Endometrial microvascular endothelial cells (primary cell): ENCODE results near the gene TCFL5. TPM values are rescaled to one million over a fixed set of nuclear protein-coding genes. Genes with fewer than 3 reads are reported as not detected.

Experiments
- in situ Hi-C: cut with HindIII; loops from 2 replicates; pipeline ENCODE4 v1.10.0; 2017; ENCODE audit warnings: low sequenced_read_pairs, low pct_unique_long_range_greater_than_20kb; ENCODE audit errors: inconsistent ontology term
- total RNA-seq: library from RNA; depleted of rRNA; stranded (reverse); fragments of >200 nt; gene quantifications from one replicate; pipeline ENCODE4 v1.2.3, GENCODE V29; 2015; ENCODE audit errors: inconsistent ontology term

TCFL5 gene
- total RNA-seq, 1 donor from 2014 or later = 7.7 TPM

GRCh38 chr20:62817975-62818591 lies 43.5 kb downstream of the TCFL5 start:
- in situ Hi-C loops = no loop called here

GRCh38 chr20:62816884-62817873 lies 44.4 kb downstream of the TCFL5 start, which contains the start of gene COL9A3:
TSS of gene COL9A3 (plus strand) at chr20:62817050. CDS start at chr20:62817065, 15 bp downstream.
- in situ Hi-C loops = no loop called here

- in situ Hi-C loops = no loop called here
Observed at GRCh38 chr20:62816031-62816883, 45.4 kb downstream of the TCFL5 start.

- in situ Hi-C loops = no loop called here
Observed at GRCh38 chr20:62815066-62815991, 46.3 kb downstream of the TCFL5 start.

- in situ Hi-C loops = no loop called here
Observed at GRCh38 chr20:62814709-62815065, 46.9 kb downstream of the TCFL5 start.

GRCh38 chr20:62814060-62814708 lies 47.4 kb downstream of the TCFL5 start:
- in situ Hi-C loops = no loop called here

GRCh38 chr20:62813588-62813987 lies 48.0 kb downstream of the TCFL5 start:
- in situ Hi-C loops = no loop called here

- in situ Hi-C loops = no loop called here
Observed at GRCh38 chr20:62812907-62813200, 48.8 kb downstream of the TCFL5 start.

- in situ Hi-C loops = no loop called here
Observed at GRCh38 chr20:62812181-62812906, 49.3 kb downstream of the TCFL5 start.

GRCh38 chr20:62811720-62812119 lies 49.9 kb downstream of the TCFL5 start:
- in situ Hi-C loops = no loop called here

GRCh38 chr20:62811320-62811719 lies 50.3 kb downstream of the TCFL5 start:
- in situ Hi-C loops = no loop called here

GRCh38 chr20:62809530-62810428 lies 51.8 kb downstream of the TCFL5 start:
- in situ Hi-C loops = no loop called here

- in situ Hi-C loops = no loop called here
Observed at GRCh38 chr20:62808211-62808865, 53.3 kb downstream of the TCFL5 start.

GRCh38 chr20:62807444-62808210 lies 54.0 kb downstream of the TCFL5 start:
- in situ Hi-C loops = no loop called here

- in situ Hi-C loops = no loop called here
Observed at GRCh38 chr20:62806383-62807050, 55.1 kb downstream of the TCFL5 start.
